NCI-H748 (cell line): ENCODE measurements around the gene TAS2R1.

ENCODE experiments used
- DNase-seq: peaks from one replicate; lab custom pipeline; 2025; ENCODE audit not compliant: unreplicated experiment; lab: John Stamatoyannopoulos, UW

Gene TAS2R1

GRCh38 chr5:9589049-9589835, 40.9 kb downstream of the TAS2R1 start:
- DNase-seq = no peak

- no peak for DNase-seq
Observed at GRCh38 chr5:9588254-9588653, 41.9 kb downstream of the TAS2R1 start.

DNA sequence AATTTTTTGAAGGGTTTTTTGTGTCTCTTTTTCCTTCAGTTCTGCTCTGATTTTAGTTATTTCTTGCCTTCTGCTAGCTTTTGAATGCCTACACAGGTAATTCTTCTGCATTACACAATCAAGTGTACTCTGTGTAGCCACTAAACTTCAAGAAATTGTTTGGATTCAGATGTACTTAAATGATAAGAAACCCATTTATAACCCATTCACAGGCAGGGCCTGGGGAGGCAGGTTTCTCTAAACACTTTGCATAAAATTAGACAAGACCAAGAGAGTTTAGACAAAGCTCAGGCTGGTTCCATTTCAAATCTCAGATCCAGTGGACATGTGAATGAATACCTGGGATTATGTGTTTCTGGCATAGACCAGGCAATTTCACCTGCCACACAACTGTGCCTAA, 43.0 kb downstream of the TAS2R1 start:
- no peak for DNase-seq

DNA sequence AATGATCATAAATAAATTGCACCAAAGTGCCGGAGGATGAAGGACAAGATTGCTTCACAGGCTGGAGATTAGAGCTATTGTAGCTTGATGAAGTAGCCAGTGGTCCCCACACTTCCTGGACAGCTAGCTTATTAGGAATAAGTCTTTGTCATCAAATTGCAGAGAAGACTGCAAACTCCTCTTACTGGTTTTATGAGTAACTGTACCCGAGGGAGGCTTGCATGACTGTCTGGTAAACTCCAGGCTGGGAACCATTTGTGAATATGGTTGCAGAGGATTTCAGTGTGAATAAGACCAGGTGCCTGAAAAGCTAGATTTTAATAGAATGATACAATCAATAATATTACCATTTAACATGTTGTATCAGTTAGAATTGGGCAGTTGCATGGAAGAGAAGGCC, 47.7 kb downstream of the TAS2R1 start:
- no peak for DNase-seq
